Smooth muscle cell (in vitro differentiated cells): ENCODE results near the gene CACNA1C. TPM values are rescaled to one million over a fixed set of nuclear protein-coding genes. Genes with fewer than 3 reads are reported as not detected.

Experiments used
- DNase-seq: peaks from one replicate; lab custom pipeline; 2025; ENCODE audit not compliant: unreplicated experiment; lab: John Stamatoyannopoulos, UW
- H2AFZ ChIP-seq: fragments of 200-600 bp; sonication (generic); 2 replicates; pipeline ENCODE4 v1.6.0; 2016; ENCODE audit warnings: antibody characterized with exemption, low read depth, mild to moderate bottlenecking
- H3F3A ChIP-seq: fragments of 200-600 bp; sonication (generic); 2 replicates; pipeline ENCODE4 v1.6.0; 2017; ENCODE audit warnings: antibody characterized with exemption, low read depth
- H3K27ac ChIP-seq: fragments of 200-600 bp; sonication (generic); 2 replicates; pipeline ENCODE4 v1.5.1; 2016; ENCODE audit warnings: low read depth, mild to moderate bottlenecking
- H3K27me3 ChIP-seq: fragments of 200-600 bp; sonication (generic); 2 replicates; pipeline ENCODE4 v1.6.1; 2016; ENCODE audit warnings: low read depth, mild to moderate bottlenecking
- H3K36me3 ChIP-seq: fragments of 200-600 bp; sonication (generic); 2 replicates; pipeline ENCODE4 v1.5.1; 2016; ENCODE audit warnings: low read depth
- H3K4me1 ChIP-seq: fragments of 200-600 bp; sonication (generic); 2 replicates; pipeline ENCODE4 v1.5.1; 2016; ENCODE audit warnings: low read depth
- H3K4me2 ChIP-seq: fragments of 200-600 bp; sonication (generic); 2 replicates; pipeline ENCODE4 v1.6.0; 2016; ENCODE audit warnings: mild to moderate bottlenecking
- H3K4me3 ChIP-seq: fragments of 200-600 bp; sonication (generic); 2 replicates; pipeline ENCODE4 v1.5.1; 2016; ENCODE audit warnings: mild to moderate bottlenecking
- H3K79me2 ChIP-seq: fragments of 200-600 bp; sonication (generic); 2 replicates; pipeline ENCODE4 v1.6.0; 2016; ENCODE audit warnings: low read depth, mild to moderate bottlenecking
- H3K9ac ChIP-seq: fragments of 200-600 bp; sonication (generic); 2 replicates; pipeline ENCODE4 v1.6.0; 2016; ENCODE audit warnings: low read depth
- H3K9me3 ChIP-seq: fragments of 200-600 bp; sonication (generic); replicated peaks from 2 replicates; pipeline ENCODE4 v1.5.1; 2016; ENCODE audit warnings: low read depth
- H4K20me1 ChIP-seq: fragments of 200-600 bp; sonication (generic); 2 replicates; pipeline ENCODE4 v1.6.0; 2016; ENCODE audit warnings: low read depth
- WGBS: methylation state at CpG from one replicate; pipeline ENCODE4 v1.1.7; 2016; ENCODE audit warnings: low lambda C conversion rate; 5-methylcytosine and 5-hydroxymethylcytosine counted together
- polyA plus RNA-seq: library from polyadenylated mRNA; unstranded; fragments of >200 nt; fragmentation: Nextera tagmentation; extraction: Ambion mirVana; gene quantifications from 2 replicates; pipeline ENCODE4 v1.2.1, GENCODE V29; 2016
- total RNA-seq: library from RNA; depleted of rRNA; stranded (reverse); fragments of >200 nt; gene quantifications from 2 replicates; pipeline ENCODE4 v1.2.3, GENCODE V29; 2014
- TF ChIP-seq, protein P1 (sequence below): fragments of 200-600 bp; sonication (generic); IDR thresholded peaks from 2 replicates; pipeline ENCODE4 v1.5.1; 2017; ENCODE audit warnings: borderline replicate concordance, mild to moderate bottlenecking, antibody characterized with exemption; ENCODE audit not compliant: insufficient read depth, poor library complexity, severe bottlenecking

Gene CACNA1C
- total and polyA plus RNA-seq, 2 experiments from 2014 or later = 1.6 to 4.5 TPM

DNA sequence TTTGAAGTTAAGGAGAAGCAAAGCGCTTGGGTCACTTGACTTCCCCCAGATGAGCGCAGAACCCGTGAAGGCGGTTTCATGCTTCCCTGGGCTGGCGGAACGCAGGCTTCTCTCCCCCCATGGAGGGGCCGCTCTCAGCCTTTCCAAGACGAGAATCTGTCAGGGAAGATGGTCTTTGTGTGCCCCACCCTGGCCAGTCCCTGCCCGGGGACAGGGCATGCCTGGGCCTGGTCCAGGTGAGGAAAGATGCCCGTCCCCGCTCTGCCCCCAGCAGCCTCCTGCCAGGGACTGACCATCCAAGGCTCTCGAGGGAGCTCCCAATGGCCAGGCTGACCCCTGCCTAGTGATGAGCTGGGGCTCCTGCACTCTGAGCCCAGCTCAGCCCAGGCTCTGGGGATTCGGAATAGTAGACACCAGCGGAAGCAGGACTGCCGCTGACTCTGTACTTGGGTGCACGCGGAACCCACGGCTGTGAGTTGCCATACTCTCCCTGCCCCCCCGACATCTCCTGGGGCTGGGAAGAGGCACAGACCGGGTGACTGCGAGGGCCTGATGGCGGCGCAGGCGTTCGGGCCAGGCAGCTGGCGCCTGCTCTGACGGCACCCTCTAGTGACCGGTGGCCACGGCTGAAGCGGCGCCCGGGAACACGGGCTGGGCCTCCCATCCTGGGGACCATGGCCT lies 599.8 kb downstream of the CACNA1C start:
- Histone ChIP-seq H3K4me1 (no peaks in the 10 kb centered on the region), H3K9me3 (no peaks in the 10 kb centered on the region), H3K4me2 (no peak overlapping the region), H4K20me1 (no peaks in the 10 kb centered on the region), H3K4me3 (no peak overlapping the region), H3K27me3 (no peaks in the 10 kb centered on the region), H3K36me3 (peaks cover 6% of the 10 kb centered on the region), H2AFZ (no peak overlapping the region), H3K79me2 (no peaks in the 10 kb centered on the region), H3F3A (no peaks in the 10 kb centered on the region), H3K27ac (no peak overlapping the region), H3K9ac (no peak overlapping the region)
- TF ChIP-seq, protein P1, sequence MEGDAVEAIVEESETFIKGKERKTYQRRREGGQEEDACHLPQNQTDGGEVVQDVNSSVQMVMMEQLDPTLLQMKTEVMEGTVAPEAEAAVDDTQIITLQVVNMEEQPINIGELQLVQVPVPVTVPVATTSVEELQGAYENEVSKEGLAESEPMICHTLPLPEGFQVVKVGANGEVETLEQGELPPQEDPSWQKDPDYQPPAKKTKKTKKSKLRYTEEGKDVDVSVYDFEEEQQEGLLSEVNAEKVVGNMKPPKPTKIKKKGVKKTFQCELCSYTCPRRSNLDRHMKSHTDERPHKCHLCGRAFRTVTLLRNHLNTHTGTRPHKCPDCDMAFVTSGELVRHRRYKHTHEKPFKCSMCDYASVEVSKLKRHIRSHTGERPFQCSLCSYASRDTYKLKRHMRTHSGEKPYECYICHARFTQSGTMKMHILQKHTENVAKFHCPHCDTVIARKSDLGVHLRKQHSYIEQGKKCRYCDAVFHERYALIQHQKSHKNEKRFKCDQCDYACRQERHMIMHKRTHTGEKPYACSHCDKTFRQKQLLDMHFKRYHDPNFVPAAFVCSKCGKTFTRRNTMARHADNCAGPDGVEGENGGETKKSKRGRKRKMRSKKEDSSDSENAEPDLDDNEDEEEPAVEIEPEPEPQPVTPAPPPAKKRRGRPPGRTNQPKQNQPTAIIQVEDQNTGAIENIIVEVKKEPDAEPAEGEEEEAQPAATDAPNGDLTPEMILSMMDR = no peak
- WGBS = 75% methylated on average over 33 of the region's 33 CpGs
- DNase-seq = no peak

DNA sequence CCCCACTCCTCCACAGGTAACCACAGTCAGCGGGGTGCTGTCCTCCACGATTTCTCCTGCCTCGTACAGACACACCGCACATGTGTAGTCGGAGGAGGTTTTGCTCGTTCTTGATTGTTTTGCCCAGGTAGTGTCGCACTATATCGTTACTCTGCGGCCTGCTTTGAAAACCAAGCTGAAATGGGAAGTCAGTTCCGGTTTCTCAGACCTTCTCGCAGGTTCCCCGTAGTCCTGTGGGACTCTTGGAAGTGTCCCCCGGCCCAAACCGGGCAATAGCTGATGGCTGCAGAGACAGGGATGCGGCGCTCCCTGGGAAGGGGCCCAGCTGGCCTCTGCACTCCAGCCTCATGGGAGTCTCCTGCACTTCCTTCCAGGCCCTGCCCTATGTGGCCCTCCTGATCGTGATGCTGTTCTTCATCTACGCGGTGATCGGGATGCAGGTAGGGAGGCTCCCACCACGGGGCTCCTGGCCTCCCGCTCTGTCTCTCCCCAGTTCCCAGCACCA lies 600.7 kb downstream of the CACNA1C start:
- H3K9me3 ChIP-seq = no peaks in the 10 kb centered on the region
- no peaks in the 10 kb centered on the region for H3K4me1 ChIP-seq
- H3K27me3 ChIP-seq = no peaks in the 10 kb centered on the region
- DNase-seq = no peak
- no peaks in the 10 kb centered on the region for H3K79me2 ChIP-seq
- no peak overlapping the region for H2AFZ ChIP-seq
- no peaks in the 10 kb centered on the region for H4K20me1 ChIP-seq
- H3K27ac ChIP-seq = no peak overlapping the region
- H3K4me2 ChIP-seq = no peak overlapping the region
- no peaks in the 10 kb centered on the region for H3F3A ChIP-seq
- TF ChIP-seq, protein P1 = no peak
- no peak overlapping the region for H3K9ac ChIP-seq
- no peak overlapping the region for H3K4me3 ChIP-seq
- WGBS = 96% methylated on average over 22 of the region's 22 CpGs
- H3K36me3 ChIP-seq = peaks cover 6% of the 10 kb centered on the region

DNA sequence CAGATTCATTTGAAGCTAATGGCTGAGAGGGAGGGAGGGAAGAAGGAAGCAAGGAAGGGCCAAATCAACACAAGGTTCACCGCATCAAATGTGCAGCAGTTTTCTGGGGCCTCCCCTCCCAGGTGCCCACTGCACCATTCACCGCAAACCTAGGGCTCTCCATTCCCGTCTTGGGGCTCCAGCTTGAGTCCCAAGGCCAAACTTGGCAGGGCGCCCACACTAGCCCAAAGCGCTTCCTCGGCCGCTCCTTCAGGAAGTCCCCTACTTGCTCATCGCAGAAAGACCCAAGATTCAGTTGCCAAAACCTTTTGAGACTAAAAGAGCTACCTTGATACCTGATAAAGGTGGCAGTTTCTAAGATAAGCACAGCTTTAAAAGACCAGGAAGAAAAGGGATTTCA lies 601.5 kb downstream of the CACNA1C start:
- no peaks in the 10 kb centered on the region for H3K27me3 ChIP-seq
- WGBS = 97% methylated on average over 8 of the region's 8 CpGs
- H3K9me3 ChIP-seq = no peaks in the 10 kb centered on the region
- peaks cover 6% of the 10 kb centered on the region for H3K36me3 ChIP-seq
- no peaks in the 10 kb centered on the region for H3F3A ChIP-seq
- H3K27ac ChIP-seq = no peak overlapping the region
- H3K79me2 ChIP-seq = no peaks in the 10 kb centered on the region
- TF ChIP-seq, protein P1 = no peak
- no peak overlapping the region for H2AFZ ChIP-seq
- no peaks in the 10 kb centered on the region for H3K4me1 ChIP-seq
- no peak for DNase-seq
- no peak overlapping the region for H3K9ac ChIP-seq
- H3K4me3 ChIP-seq = no peak overlapping the region
- H3K4me2 ChIP-seq = no peak overlapping the region
- H4K20me1 ChIP-seq = no peaks in the 10 kb centered on the region

DNA sequence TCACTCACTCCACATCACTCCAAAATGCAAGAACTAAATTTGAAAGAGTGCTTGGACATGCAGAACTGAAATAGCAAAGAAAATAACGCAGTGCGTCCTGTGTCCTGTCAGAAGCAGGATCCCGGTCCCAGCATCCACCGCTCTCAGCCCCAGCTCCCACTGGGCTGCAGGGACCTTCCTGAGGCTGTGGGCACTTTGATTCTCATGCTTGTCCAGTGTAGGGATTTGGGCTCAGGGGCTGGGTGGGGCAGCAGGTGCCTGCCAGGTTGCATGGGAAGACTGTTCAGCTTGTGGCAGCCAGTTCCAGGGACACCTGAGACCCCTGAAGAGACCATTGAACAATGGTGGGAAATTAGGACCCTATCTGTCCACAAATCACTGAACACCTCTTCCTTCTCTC lies 602.0 kb downstream of the CACNA1C start:
- Histone ChIP-seq H4K20me1 (no peaks in the 10 kb centered on the region), H3K27ac (no peak overlapping the region), H3F3A (no peaks in the 10 kb centered on the region), H3K4me1 (no peaks in the 10 kb centered on the region), H3K9me3 (no peaks in the 10 kb centered on the region), H3K4me3 (no peak overlapping the region), H2AFZ (no peak overlapping the region), H3K27me3 (no peaks in the 10 kb centered on the region), H3K79me2 (no peaks in the 10 kb centered on the region), H3K4me2 (no peak overlapping the region), H3K9ac (no peak overlapping the region), H3K36me3 (peaks cover 6% of the 10 kb centered on the region)
- no peak for DNase-seq
- WGBS = 70% methylated on average over 4 of the region's 4 CpGs
- TF ChIP-seq, protein P1 = no peak
